ENCODE results near the gene SCT.

SCT gene

GRCh38 chr11:609341-609811 is 17.6 kb downstream of the SCT start:
- no peak for DNase-seq (ENCODE audit: low spot score)

GRCh38 chr11:608791-609251 is 18.2 kb downstream of the SCT start:
- no peak for DNase-seq (ENCODE audit: low spot score)

GRCh38 chr11:607971-608659 is 18.9 kb downstream of the SCT start:
- no peak for DNase-seq (ENCODE audit: low spot score)

DNA sequence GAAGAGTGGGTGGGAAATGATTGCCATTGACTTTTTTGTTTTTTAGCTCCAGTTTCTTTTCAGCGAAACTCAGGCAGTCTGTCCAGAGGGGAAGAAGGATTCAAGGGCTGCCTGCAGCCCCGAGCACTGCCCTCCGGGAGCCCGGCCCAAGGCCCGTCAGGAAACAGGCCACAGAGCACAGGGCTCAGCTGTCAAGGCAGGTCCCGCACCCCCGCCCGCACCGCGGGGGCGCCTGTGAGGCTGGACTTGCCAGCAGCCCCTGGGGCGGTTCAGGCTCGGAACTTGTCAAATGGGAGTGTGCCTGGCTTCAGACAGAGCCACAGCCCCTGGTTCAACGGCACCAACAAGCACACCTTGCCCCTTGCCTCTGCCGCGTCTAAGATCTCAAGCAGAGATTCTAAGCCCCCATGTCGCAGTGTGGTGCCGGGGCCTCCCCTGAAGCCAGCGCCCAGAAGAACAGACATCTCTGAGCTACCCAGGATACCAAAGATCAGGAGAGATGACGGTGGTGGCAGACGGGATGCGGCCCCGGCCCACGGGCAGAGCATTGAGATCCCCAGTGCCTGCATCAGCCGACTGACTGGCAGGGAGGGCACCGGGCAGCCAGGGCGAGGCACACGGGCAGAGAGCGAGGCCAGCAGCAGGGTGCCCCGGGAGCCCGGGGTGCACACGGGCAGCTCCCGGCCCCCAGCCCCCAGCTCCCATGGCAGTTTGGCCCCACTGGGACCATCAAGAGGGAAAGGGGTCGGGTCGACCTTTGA is 19.8 kb downstream of the SCT start:
- DNase-seq (ENCODE audit: low spot score), result no peak

GRCh38 chr11:606245-606644 is 20.7 kb downstream of the SCT start:
- DNase-seq (ENCODE audit: low spot score), result no peak

GRCh38 chr11:605286-606129 is 21.5 kb downstream of the SCT start:
- no peak for DNase-seq (ENCODE audit: low spot score)

GRCh38 chr11:603154-603553 is 23.8 kb downstream of the SCT start:
- no peak for DNase-seq (ENCODE audit: low spot score)

- no peak for DNase-seq (ENCODE audit: low spot score)
These were observed 25.3 kb downstream of the SCT start for GRCh38 chr11:601573-602245.

GRCh38 chr11:598005-598680 is 28.8 kb downstream of the SCT start:
- no peak for DNase-seq (ENCODE audit: low spot score)

DNA sequence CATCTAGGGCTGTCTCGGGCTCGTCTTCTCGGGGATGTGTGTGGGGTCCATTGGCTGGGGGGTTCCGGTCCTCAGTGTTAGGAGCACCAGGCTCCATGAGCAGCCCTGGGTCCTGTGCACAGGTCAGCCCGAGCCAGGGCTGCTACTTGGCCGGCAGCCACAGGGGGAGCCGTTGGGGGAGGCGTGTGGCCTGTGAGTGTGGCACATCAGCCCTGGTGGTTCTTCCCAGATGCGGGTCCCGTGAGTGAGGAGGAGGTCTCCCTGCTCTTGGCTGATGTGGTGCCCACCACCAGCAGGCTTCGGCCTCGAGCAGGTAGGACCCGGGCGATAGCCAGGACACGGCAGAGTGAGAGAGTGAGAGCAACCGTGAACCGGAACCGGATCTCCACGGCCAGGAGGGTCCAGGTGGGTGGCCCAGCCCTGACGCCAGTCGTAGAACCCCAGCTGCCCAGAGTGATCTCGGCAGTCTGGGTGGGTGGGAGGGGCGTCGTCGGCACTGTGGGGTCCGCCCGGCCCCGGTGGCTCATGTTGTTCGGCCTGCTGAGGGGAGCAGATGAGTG is 29.7 kb downstream of the SCT start:
- DNase-seq (ENCODE audit: low spot score), result no peak

DNA sequence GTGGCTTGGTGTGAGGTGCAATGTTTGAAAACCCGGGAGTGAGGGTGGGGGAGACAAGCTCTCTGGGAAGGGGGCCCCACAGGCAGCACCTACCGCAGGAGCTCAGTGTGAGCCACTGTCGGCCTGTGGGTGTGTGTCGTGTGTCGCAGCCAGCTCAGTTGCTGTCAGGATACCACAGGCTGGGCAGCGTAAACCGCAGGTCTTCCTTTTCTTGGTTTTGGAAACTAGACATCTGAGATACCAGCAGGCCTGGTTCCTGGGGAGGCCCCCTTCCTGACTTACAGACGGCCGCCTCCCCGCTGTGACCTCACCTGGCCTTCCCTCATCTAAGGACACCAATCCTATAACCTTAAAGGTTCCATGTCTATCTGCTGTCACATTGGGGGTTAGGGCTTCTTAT is 30.6 kb downstream of the SCT start:
- no peak for DNase-seq (ENCODE audit: low spot score)

- no peak for DNase-seq (ENCODE audit: low spot score)
These were observed 31.6 kb downstream of the SCT start for GRCh38 chr11:595400-595799.

DNA sequence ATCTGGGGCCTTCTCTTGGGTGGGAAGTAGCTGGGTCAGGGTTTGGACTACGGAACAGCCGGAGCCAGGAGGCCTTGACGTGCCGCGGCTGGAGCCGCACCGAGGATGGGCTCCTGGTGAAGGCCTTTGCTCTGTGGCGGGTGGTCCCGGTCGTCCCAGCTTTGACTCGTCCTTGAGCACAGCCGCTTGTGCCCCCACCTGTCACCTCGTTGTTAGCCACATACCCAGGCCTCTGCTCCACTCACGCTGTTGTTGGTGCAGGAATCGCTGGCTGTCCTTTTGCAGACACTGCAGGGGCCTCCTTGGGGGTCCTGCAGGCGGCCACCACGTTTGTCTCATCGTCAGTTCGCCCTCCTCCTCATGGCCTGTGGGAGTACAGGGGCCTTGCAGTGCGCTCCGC is 33.6 kb downstream of the SCT start:
- no peak for DNase-seq (ENCODE audit: low spot score)

DNA sequence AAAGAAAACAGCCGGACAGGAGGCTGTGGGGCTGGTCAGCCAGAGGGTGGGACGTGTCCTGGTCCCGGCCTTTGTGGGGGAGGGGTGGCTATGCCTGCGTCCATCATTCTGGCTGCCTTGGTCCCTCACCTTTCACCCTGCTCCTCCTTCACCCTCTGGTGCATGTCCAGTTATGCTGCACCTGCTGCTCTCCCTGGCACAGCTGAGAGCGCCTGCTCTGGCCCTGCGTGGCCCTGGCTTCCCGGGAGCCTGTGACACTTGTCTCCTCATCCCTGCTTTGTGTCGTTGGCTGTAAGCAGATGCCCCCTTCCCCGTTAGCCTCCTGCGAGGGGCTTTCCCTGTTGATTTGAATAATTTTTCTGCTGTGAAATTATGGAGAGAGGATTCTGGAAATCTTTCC is 34.1 kb downstream of the SCT start:
- DNase-seq (ENCODE audit: low spot score), result no peak

DNA sequence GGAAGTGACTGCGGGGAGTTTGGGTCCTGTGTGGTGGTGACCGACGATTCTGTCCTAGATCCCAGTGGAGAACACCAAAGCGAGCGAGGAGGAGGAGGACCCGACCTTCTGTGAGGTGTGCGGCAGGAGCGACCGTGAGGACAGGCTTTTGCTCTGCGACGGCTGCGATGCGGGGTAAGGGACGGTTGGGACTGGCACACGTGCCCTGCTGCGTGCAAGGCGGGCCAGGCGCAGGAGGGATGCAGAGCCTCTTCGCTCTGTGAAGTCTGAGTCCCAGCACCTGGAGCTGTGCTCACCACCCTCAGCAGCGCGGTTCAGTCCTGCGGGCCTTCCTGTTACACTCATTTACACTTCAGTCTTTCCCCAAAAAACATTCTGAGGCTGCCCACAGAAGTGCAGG is 34.5 kb downstream of the SCT start:
- DNase-seq (ENCODE audit: low spot score), result no peak

- no peak for DNase-seq (ENCODE audit: low spot score)
These were observed 36.0 kb downstream of the SCT start for GRCh38 chr11:590997-591396.

- no peak for DNase-seq (ENCODE audit: low spot score)
These were observed 37.2 kb downstream of the SCT start for GRCh38 chr11:589798-590197.

- DNase-seq (ENCODE audit: low spot score), result no peak
These were observed 39.0 kb downstream of the SCT start for GRCh38 chr11:587978-588380.

GRCh38 chr11:587546-587945 is 39.4 kb downstream of the SCT start:
- DNase-seq (ENCODE audit: low spot score), result no peak

- no peak for DNase-seq (ENCODE audit: low spot score)
These were observed 40.3 kb downstream of the SCT start for GRCh38 chr11:586376-587316.
